Measurements from ENCODE around the gene YTHDC2. TPM values are rescaled to one million over a fixed set of nuclear protein-coding genes. Genes with fewer than 3 reads are reported as not detected.
A peak's percentile ranks its signal among the peaks of the same experiment; 100 is the strongest.

The YTHDC2 gene
- 1 to 10 TPM; 5.0 to 8.8 (median 7.0) TPM for polyA plus RNA-seq

DNA sequence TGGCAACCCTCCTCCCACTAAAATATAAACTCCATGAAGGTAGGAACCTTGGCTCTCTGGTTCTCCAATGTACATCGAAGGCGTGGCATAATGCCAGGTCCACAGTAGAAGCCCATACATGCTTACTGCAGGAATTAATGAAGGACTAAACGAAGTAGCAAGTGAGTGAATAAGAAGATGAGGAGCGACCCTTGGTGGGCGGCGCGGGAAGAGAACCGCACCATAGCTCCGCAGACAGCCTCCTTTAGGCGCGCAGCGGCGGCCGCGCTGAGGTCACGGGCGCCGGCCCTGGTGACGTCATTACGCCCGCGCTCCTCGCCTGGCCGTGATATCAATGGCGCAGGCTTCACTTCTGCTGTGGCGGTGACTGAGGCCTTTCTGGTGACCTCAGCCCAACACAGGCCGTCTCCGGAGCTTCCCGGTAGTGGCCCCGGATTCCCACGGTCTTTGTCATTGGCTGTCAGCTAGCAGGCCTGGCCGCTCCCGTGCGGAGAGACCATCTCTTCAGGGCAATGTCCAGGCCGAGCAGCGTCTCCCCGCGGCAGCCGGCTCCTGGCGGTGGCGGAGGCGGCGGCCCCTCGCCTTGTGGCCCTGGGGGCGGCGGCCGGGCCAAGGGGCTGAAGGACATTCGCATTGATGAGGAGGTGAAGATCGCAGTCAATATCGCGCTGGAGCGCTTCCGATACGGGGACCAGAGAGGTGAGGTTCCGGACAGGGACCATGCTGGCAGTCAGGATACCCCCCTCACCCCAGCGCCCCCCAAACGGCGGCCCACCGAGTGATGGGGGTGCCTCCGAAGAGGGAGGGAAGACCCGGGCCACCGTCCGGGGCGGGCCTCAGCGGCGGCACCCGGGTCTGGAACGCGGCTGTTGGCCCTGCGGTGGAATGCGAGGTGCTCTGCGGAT, at the start of gene YTHDC2:
Gene YTHDC2, plus strand, starts transcription at position 311 of the 905 bp plus-strand sequence. Its CDS starts 202 bp downstream, at position 513.
- 0 to 1% (median 0%) methylated on average over 68 to 72 of the region's 72 CpGs for WGBS, 3 donors
- peak within 1 kb of the TSS; percentile 60 for H3K27ac ChIP-seq (ENCODE audit: low read depth, low read length)

DNA sequence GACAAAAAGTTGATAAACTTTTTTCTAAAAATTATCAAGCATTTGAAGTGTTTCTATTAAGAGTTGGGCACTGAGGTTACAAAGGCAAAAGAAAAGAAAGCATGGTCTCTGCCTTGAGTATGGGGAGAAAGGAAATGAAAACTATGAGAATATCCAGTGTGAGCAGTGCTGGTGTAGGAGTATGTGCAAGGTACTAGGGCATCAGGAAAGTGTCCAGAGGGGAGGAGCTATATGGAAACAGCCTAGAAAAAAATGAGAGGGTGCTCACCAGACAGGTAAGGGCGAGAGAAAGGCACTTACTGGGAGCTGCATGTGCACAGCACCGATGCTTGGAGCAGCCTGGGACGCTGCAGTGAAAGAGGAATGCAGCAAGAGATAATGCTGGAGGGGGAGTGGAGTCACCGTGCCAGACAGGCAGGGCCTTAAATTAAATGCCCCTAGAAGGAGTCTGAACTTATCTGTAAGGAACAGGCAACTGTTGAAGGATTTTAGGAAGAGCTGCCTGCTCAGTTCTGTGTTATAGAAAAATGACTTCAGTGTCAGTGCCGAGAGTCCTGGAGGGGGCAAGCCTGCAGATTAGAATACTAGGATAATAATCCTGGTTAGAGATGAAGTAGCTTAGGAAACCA, 39.3 kb upstream of the YTHDC2 start:
- no peak overlapping the region for H3K27ac ChIP-seq (ENCODE audit: low read depth, low read length)
- WGBS, 3 donors = 33 to 45% (median 38%) methylated on average over 5 of the region's 5 CpGs

DNA sequence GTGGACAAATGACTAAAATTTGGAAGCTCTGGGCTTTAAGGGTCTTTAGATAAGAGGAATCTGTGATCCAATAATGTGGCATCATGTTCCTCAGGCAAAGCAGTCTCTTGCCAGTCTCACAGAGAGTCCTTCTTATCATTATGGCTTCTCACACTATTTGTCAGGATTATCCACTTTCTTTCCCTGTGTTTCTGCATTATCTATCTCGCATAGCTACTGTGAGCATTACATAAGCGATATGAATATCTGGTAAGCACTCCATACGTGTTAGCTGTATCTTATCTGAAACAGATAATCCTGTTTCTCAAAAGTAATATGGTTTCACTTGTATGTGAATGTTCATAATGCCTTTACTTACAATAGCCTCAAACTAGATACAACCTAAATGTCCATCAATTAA, 34.8 kb upstream of the YTHDC2 start:
- WGBS, 3 donors = 61 to 90% (median 87%) methylated on average over 3 of the region's 3 CpGs
- no peak overlapping the region for H3K27ac ChIP-seq (ENCODE audit: low read depth, low read length)

DNA sequence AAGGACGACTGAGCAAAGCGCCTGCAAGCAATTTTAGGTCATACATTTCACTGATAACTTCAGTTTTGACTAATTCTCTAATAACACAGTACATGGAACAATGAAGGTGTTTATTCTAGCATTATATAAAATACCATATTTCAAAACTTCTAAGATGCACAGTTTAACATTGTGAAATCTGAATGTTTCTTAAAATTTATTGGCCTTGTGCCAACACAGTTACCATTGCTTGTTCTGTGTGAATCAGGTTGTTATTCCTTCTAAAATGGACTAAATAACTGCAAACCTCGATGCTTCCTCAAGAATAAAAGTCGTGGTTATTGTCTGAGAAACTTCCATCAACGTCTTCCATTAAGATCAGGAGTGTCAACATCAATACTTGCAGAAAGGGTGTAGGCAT, 33.3 kb upstream of the YTHDC2 start:
- WGBS, 3 donors = 70 to 74% (median 72%) methylated on average over 5 of the region's 5 CpGs
- no peak overlapping the region for H3K27ac ChIP-seq (ENCODE audit: low read depth, low read length)

DNA sequence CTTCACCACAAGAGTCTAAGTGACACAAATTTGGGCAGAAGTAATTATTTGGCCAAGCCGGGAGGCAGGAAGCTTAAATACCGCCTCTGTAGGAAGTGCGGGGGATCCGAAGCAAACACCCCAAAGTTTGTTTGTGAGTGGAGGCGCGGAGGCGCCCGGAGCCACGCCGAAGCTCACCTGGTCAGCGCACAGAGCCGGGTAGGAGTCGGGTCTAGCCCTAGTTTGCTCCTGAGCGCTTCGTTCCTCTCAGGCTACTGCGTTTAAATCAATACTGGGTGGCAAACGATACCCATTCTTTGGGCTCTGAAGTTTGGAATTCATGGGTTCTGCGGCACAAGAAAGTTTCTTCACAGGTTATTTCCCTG, 26.1 kb upstream of the YTHDC2 start:
- no peak overlapping the region for H3K27ac ChIP-seq (ENCODE audit: low read depth, low read length)

DNA sequence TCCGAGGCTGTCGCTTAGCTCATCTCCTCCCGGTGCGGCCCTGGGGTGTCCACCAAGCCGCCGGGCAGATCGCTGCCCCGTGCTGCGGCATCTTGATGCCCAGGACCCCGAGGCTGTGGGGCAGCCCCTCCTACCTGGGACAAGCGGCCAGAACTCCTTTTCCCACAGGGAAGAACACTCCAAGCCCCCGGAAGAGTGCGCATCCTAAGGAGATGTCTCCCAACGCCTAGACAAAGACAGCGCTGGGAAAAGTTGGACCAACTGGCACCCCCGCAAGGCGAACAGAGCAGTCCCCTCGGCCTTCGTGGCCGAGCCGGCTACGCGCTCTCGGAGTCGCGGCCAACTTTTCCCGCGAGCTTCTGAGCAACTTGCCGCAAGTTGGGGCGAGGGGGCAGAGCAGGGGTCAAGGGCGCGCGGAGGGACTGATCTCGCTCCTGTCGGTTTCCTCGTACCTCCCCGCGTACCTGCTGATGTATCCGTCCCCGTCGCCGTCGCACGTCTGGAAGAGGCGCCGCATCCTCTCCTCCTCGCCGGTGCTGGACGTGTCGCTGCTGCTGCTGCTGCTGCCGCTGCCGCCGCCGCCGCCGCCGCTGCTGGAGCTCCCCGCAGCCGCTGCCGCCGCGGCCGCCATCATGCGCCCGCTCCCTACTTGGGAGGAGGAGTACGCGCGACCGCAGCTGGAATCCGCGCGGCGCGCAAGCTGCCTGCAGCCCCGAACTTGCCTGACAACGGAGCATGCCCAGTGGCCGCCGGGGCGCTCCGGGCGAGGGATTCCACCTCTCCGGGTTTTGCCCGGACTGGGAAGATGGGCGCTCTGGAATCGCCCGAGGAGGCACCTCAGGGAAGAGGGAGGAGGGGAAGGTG, 25.5 kb upstream of the YTHDC2 start, which contains the start of gene MCC:
Gene MCC, minus strand, starts transcription at position 673 of the 864 bp plus-strand sequence.
- H3K27ac ChIP-seq (ENCODE audit: low read depth, low read length) = no peak within 1 kb of the TSS
- WGBS, 3 donors = 0 to 1% (median 1%) methylated on average over 73 to 86 of the region's 86 CpGs

More for the DNA sequence above, 26.1 kb upstream of the YTHDC2 start:
- 2 to 5% (median 3%) methylated on average over 18 of the region's 18 CpGs for WGBS, 3 donors

DNA sequence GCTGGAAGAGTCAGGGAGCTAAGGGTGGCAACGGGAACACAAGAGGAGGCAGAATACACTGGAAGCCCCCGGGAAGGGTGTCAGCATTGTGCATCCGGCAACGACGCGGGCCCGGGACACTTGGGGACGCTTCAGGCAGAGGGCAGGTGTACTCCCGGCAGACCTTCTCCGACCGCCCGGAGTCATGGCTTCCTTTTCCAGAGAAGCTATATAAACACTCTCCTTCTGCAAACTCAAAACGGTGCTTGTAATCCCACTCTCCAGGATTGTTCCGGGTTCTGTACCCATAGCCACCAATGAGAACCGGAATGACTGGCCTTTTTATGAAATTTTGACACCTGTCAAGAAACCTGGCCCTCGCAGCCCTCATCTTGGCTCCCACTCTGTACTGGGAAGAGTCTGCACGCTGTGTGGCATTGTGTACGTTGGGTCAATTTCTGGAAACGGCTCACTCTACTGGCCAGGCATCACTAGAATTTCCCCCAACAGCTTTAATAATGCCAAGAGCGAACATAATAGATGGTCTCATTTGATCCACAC, 24.8 kb upstream of the YTHDC2 start:
- no peak overlapping the region for H3K27ac ChIP-seq (ENCODE audit: low read depth, low read length)
- WGBS, 3 donors = 7 to 24% (median 17%) methylated on average over 20 of the region's 20 CpGs

DNA sequence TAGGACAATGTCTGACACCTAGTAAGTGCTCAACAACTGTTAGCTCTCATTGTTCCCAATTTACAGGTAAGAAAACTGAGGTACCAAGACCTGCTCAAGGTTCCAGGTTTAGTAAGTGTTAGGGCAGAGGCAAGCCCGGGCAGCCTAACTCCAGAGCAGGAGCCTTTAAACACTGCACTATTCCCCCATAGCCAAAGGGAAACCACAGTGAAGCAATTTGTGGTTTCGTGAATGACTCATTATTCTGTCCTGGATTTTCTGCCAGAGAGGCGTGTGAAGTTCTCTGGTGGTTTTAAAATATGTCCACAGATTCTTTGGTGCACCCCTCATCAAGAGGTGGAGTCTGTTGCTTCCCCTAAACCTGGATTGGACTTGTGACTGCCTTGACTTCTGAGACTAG, 24.2 kb upstream of the YTHDC2 start:
- WGBS, 3 donors = 18 to 70% (median 26%) methylated on average over 3 of the region's 3 CpGs
- H3K27ac ChIP-seq (ENCODE audit: low read depth, low read length) = no peak overlapping the region

DNA sequence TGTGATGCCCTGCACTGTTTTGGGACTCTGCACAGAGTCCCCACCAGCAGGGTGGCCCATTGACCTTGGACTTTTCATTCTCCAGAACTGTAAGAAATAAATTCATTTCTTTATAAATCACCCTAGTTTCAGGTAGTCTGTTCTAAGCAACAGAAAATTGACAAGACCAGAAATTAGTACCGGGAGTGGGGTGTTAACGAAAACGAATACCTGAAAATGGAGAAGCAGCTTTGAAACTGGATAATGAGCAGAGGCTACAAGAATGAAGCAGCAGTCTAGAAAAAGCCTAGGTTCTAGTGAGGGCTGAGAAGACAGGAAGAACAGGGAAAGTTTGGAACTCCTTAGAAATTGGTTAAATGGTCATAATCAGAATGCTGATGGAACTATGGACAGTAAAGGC, 23.2 kb upstream of the YTHDC2 start:
- WGBS, 3 donors = 96 to 98% (median 97%) methylated on average over 3 of the region's 3 CpGs
- no peak overlapping the region for H3K27ac ChIP-seq (ENCODE audit: low read depth, low read length)

DNA sequence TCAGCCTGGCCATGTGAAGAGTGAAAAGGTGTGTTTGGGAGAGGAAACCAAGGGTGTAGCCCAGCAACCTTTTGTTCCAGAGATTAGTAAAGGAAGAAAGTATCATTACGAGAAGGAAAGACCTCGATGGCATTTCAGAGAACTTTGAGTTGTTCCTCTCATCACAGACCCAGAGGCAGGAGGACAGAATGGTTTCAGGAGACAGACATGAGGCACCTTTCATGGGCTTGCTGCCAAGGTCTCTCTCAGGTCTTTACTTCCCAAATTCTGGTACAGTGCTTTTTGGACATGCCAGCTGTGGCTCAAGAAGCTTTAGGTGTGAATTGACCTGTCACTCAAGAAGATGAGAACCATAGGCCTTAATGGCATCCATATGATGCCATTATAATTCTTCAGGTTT, 22.5 kb upstream of the YTHDC2 start:
- 81 to 93% (median 92%) methylated on average over 2 of the region's 2 CpGs for WGBS, 3 donors

DNA sequence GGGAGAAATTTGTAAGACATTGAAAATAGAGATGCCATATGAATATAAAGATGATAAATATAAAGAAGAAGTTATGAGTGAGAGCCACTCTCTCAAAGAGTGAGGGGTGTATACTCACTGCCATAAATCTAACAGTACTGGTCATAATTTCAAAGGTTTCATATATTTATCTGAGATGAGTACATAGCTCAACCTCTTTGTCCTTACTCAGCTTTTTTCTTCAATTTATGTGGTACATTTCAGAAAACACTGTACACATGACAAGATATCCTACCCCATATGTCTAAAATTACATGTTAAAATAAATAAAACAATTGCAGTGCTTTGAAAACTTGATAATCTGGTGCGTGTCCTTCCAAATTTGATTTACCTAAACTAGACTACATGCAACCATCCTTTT, 20.0 kb upstream of the YTHDC2 start:
- 85 to 97% (median 88%) methylated on average over 1 of the region's 1 CpG for WGBS, 3 donors

More for the DNA sequence above, 22.5 kb upstream of the YTHDC2 start:
- no peak overlapping the region for H3K27ac ChIP-seq (ENCODE audit: low read depth, low read length)

DNA sequence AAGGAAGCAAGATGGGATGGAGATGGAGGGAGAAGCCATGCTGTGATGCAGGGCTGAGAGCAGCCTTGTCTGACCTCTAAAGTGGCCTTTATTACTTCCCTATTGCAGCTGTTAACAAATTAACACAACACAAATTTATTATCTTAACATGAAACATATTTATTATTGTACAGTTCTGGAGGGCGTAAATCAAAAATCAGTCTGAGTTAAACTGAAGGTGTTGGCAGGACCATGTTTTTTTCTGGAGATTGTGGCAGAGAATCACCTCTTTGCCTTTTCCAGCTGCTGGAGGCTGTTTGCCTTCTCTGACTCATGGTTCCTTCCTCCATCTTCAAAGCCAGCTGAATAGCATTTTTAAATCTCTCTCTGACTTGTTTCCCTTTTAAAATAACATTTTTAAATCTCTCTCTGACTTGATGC, 18.1 kb upstream of the YTHDC2 start:
- WGBS, 3 donors = 68 to 81% (median 81%) methylated on average over 1 of the region's 1 CpG
- no peak overlapping the region for H3K27ac ChIP-seq (ENCODE audit: low read depth, low read length)

More for the DNA sequence above, 20.0 kb upstream of the YTHDC2 start:
- no peak overlapping the region for H3K27ac ChIP-seq (ENCODE audit: low read depth, low read length)

DNA sequence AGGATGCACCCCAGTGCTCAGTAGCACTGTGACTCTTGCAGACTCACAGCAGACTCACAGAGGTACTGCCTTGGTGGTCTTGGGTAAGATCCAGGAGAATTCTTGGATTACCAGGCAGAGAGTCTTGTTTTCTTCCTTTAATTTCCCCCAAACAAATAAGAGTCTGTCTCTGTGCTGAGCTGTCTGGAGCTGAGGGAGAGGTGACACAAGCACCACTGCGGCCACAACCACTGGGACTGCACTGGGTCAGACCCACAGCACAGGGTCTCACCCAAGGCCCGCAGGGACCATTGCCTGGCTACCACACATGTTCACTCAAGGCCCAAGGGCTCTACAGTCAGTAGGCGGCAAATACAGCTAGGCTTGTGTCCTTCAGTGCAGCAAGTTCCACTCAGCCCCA, 11.4 kb upstream of the YTHDC2 start:
- 96 to 98% (median 97%) methylated on average over 3 of the region's 3 CpGs for WGBS, 3 donors
- H3K27ac ChIP-seq (ENCODE audit: low read depth, low read length) = no peak overlapping the region

DNA sequence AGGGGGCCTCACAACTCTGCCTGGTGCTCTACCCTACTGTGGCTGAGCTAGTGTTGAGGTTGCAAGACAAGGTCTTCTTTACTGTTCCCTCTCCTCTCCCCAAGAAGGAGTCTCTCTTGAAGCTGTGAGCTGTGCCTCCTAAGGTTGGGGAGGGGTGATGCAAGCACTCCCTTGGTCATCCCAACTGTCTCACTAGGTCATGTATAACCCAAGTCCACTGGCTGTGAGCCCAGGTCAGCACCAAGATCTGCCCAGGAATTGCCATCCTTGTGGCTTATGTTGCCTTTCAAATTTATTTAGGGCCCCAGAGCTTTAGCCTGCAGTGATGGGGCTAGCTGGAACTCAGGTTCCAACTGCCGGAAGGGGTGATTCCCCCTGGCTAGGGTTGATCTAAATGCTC, 10.3 kb upstream of the YTHDC2 start:
- no peak overlapping the region for H3K27ac ChIP-seq (ENCODE audit: low read depth, low read length)
- WGBS, 3 donors = 86 to 100% (median 100%) methylated on average over 1 of the region's 1 CpG

DNA sequence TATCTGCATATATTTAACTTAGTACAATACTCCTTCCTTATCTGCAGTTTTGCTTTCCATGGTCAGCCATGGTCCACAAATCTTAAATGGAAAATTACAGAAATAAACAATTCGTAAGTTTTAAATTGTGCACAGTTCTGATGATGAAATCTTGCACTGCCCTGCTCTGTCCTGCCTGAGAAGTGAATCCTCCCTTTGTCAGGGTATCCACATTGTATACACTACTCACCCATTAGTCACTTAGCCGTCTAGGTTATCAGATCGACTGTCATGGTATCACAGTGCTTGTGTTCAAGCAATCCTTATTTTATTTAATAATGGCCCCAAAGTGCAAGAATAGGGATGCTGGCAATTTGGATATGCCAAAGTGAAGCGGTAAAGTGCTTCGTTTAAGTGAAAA, 8.3 kb upstream of the YTHDC2 start:
- H3K27ac ChIP-seq (ENCODE audit: low read depth, low read length) = no peak overlapping the region
- 69 to 84% (median 76%) methylated on average over 5 of the region's 5 CpGs for WGBS, 3 donors

DNA sequence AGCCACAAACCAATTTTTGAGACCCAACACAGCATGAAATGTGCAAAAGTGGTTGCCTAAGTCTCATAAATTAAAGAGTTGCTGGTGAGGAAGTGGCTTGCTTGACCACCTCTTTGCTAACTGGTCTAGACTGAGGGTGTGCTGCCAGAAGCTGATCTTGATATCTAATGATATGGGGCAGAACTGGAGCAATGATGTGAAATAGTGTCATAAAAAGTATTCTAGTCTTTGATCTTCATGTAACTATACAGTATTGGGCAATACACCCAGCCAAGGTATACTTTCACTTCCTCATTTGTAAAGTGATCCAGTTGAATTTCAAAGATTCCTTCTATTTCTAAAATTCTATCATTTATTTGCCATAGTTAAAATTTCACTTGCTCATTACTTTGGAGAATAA, 5.9 kb upstream of the YTHDC2 start:
- H3K27ac ChIP-seq (ENCODE audit: low read depth, low read length) = no peak overlapping the region

DNA sequence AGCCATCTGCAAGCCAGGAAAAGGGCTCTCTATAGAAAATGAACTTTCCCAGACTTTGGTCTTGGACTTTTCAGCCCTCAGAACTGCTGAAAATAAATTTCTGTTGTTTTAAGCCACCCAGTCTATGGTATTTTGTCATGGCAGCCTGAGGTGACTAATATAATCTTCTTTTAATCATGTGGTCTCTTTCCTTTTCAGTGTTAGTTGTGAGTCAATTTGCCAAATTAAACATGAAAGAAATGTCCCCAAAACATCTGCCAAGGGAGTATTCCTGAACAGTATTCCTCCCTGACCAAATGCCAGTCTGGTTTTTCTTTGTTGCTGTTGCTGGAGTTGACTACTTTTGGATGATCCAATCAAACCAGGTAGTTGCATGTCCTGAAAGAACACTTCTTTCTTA, 4.7 kb upstream of the YTHDC2 start:
- H3K27ac ChIP-seq (ENCODE audit: low read depth, low read length) = no peak overlapping the region

DNA sequence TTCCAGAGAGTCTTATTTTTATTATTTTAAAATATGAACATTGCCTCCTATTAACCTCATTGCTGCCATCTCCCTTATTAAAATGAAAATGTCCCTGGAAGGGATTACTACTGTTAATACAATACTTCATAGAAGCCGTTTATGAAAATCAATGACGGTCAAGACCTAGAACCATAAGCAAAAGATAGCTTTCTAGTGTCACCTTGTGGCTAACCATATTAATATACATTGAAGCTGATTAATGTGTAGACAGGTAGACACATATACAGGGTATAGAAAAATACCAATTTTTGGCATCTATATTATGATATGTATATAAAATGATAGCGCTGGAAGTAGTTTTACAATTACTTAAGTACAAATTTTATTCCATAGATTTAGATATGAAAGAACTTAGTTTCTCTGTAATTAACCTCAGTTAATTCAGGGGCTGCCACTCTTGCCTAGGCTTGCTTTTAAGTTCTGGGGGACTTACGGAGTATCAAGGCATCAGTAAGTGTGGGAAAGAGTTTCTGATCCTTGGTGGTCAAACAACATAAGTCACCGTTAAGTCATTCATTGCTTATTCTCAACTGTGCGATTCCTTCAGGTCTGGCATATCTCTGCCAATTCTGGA, 2.5 kb upstream of the YTHDC2 start:
- no peak overlapping the region for H3K27ac ChIP-seq (ENCODE audit: low read depth, low read length)

More for the DNA sequence above, 2.5 kb upstream of the YTHDC2 start:
- 52 to 55% (median 54%) methylated on average over 6 of the region's 6 CpGs for WGBS, 3 donors

All from adipose tissue (tissue), 3 donors.